ENCODE results near the gene MDP1.
A peak's percentile ranks its signal among the peaks of the same experiment; 100 is the strongest.

The MDP1 gene

DNA sequence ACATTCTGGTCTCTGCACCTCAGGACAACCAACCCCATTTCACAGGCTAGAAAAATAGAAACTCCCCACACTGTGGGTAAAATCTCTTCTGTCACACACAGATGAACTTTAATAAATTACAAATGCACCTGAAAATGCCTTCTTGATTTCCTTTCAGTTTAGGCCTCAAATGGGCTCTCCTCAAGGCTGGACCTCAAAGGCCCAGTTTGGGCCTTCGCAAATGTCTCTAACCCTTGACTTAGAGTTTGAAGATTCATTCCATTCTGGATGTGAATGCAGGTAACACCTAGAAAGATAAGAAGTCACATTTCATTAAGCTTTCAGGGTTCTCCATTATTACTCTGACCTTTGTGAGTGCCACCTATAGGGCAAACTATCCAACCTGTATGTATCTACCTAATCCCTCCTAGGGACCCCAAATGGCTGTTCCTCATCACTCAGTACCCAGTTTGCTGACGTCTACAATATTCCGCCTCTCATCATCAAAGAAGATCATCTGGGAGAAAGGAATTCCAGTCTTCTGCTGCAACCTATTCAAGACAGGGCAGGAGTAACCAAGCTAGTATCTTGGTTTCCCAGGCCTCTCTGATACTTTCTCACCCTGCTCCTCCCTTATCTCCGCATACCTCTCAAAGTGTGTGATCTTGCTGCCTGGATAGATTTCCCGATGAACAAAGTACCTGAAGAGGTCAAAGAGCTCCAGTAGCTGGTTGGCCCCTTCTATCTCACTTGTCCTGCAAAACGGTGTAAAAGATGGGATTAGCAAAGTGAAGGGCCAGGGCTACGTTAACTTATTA, 1.8 kb downstream of the MDP1 start:
- peak overlapping the region; percentile 93 for H3K9ac ChIP-seq (ENCODE audit: insufficient read length, low read depth)
- no peaks in the 10 kb centered on the region for H3K4me1 ChIP-seq (ENCODE audit: insufficient read depth, insufficient read length)
- TF ChIP-seq YY1 (IDR thresholded peaks at IDR 0.05; ENCODE audit: insufficient read depth, insufficient read length) (no peak), ZNF274 (IDR thresholded peaks at IDR 0.05; ENCODE audit: low read depth, low read length) (no peak), SUZ12 (IDR thresholded peaks at IDR 0.05; ENCODE audit: extremely low read depth, insufficient read depth, insufficient read length) (no peak)
- DNase-seq (ENCODE audit: low read depth, low spot score), result no peak
- peaks cover 50% of the 10 kb centered on the region for H3K36me3 ChIP-seq (ENCODE audit: insufficient read depth, insufficient read length, low read length)
- H3K27me3 ChIP-seq (ENCODE audit: insufficient read depth, insufficient read length), result no peaks in the 10 kb centered on the region
- no peaks in the 10 kb centered on the region for H3K9me3 ChIP-seq (ENCODE audit: insufficient read depth, low read length)
- no peak overlapping the region for H3K4me3 ChIP-seq (ENCODE audit: insufficient read length, low read depth)

DNA sequence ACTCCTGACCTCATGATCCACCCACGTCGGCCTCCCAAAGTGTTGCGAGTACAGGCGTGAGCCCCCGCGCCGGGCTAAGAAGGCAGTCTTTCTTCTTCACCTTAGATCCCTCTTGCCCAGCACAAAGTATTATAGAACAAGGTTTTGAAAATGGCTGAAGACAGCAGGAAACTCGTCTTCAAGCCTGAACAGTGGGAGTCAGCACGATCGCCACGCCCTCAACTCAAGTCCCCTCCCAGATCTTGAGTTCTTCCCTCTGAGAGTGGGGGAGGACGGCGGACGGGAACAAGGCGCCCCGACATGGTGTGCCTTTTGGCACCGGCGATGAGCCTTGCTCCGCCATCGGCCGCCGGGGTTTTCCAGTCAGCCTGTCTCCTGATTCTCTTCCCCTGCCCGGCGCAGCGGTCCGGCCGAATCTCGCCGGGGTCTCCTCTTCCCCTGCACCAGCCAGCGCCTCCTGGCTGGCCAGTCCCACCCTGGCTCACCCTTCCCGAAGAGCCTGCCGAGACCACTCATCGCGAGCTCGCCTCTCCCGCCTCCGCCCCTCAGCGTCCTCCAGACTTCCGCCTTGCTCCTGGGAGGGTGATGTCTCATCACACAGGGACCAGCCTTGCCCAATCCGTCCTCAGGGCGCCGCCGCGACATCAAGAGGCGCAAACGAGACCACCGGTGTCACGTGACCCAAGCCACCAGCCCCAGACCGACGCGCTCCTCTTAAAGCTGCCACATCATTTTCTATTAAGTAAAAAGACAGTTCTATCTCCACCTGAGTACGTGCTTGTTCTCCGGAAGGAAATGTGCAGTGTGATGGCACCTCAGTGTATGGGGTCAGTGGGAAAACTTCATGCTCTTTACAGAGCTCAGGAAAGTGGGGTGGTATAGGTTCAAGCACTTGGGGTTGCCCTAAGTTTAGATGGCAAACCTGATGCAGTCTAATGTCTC, 2.7 kb downstream of the MDP1 start, which contains the start of gene CHMP4A:
TSS of gene CHMP4A (minus strand) at position 565 of the 942 bp plus-strand sequence. CDS start at position 516, 49 bp downstream.
- peak within 1 kb of the TSS; percentile 88 for H3K4me3 ChIP-seq (ENCODE audit: insufficient read length, low read depth)
- DNase-seq (ENCODE audit: low read depth, low spot score), result peak; percentile 90
- TF ChIP-seq ZNF274 (IDR thresholded peaks at IDR 0.05; ENCODE audit: low read depth, low read length) (no peak), YY1 (IDR thresholded peaks at IDR 0.05; ENCODE audit: insufficient read depth, insufficient read length) (no peak), SUZ12 (IDR thresholded peaks at IDR 0.05; ENCODE audit: extremely low read depth, insufficient read depth, insufficient read length) (no peak)
- H3K9ac ChIP-seq (ENCODE audit: insufficient read length, low read depth), result peak within 1 kb of the TSS; percentile 93
- H3K36me3 ChIP-seq (ENCODE audit: insufficient read depth, insufficient read length, low read length), result peaks cover 55% of the 10 kb centered on the region
- no peaks in the 10 kb centered on the region for H3K27me3 ChIP-seq (ENCODE audit: insufficient read depth, insufficient read length)
- no peaks in the 10 kb centered on the region for H3K4me1 ChIP-seq (ENCODE audit: insufficient read depth, insufficient read length)
- H3K9me3 ChIP-seq (ENCODE audit: insufficient read depth, low read length), result no peaks in the 10 kb centered on the region

DNA sequence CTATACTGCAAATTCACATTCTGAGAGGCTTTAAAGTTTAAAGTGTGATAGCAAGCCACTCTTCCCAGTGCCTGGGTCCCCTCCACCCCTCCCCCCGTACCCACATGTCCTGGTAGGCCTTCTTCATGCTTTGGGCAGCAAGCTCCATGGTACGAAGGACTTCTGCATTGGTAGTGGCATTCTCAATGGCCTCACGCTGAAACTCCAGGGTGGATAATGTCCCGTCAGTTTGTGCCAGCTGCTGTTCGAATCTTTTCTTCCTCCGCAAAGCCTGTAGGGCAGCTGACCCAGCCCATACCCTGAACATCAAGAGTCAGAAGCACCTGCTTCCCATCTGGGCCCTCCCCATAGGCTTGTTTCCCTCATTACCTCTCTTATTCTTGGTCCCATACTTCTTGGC, 4.6 kb downstream of the MDP1 start:
- Histone ChIP-seq H3K9me3 (ENCODE audit: insufficient read depth, low read length) (no peaks in the 10 kb centered on the region), H3K9ac (ENCODE audit: insufficient read length, low read depth) (no peak overlapping the region), H3K4me3 (ENCODE audit: insufficient read length, low read depth) (no peak overlapping the region), H3K4me1 (ENCODE audit: insufficient read depth, insufficient read length) (peaks cover 2% of the 10 kb centered on the region), H3K36me3 (ENCODE audit: insufficient read depth, insufficient read length, low read length) (peaks cover 63% of the 10 kb centered on the region), H3K27me3 (ENCODE audit: insufficient read depth, insufficient read length) (no peaks in the 10 kb centered on the region)
- DNase-seq (ENCODE audit: low read depth, low spot score), result no peak
- TF ChIP-seq ZNF274 (IDR thresholded peaks at IDR 0.05; ENCODE audit: low read depth, low read length) (no peak), SUZ12 (IDR thresholded peaks at IDR 0.05; ENCODE audit: extremely low read depth, insufficient read depth, insufficient read length) (no peak), YY1 (IDR thresholded peaks at IDR 0.05; ENCODE audit: insufficient read depth, insufficient read length) (no peak)

DNA sequence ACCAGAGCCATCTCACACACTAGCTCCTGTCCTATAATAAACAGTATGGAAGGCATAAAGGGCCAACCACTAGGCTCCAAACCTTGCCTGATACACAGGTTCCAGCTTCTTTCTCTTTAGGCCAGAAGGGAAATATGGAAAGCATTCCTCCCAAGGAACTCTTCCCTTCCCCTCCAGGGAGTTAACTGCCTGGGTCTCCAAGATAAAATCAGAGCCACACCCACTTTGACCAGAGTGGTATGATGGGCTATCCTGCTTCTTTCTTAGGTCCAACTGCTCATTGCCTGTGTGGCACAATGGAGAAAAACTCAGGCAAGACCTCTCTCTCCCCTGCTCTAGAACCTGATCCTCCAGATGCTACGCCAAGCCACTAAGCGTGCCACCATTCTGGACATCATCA, 8.2 kb downstream of the MDP1 start:
- no peaks in the 10 kb centered on the region for H3K27me3 ChIP-seq (ENCODE audit: insufficient read depth, insufficient read length)
- H3K4me1 ChIP-seq (ENCODE audit: insufficient read depth, insufficient read length), result peaks cover 2% of the 10 kb centered on the region
- no peak for DNase-seq (ENCODE audit: low read depth, low spot score)
- no peak overlapping the region for H3K4me3 ChIP-seq (ENCODE audit: insufficient read length, low read depth)
- TF ChIP-seq ZNF274 (IDR thresholded peaks at IDR 0.05; ENCODE audit: low read depth, low read length) (no peak), YY1 (IDR thresholded peaks at IDR 0.05; ENCODE audit: insufficient read depth, insufficient read length) (no peak), SUZ12 (IDR thresholded peaks at IDR 0.05; ENCODE audit: extremely low read depth, insufficient read depth, insufficient read length) (no peak)
- peaks cover 64% of the 10 kb centered on the region for H3K36me3 ChIP-seq (ENCODE audit: insufficient read depth, insufficient read length, low read length)
- no peaks in the 10 kb centered on the region for H3K9me3 ChIP-seq (ENCODE audit: insufficient read depth, low read length)
- H3K9ac ChIP-seq (ENCODE audit: insufficient read length, low read depth), result no peak overlapping the region

DNA sequence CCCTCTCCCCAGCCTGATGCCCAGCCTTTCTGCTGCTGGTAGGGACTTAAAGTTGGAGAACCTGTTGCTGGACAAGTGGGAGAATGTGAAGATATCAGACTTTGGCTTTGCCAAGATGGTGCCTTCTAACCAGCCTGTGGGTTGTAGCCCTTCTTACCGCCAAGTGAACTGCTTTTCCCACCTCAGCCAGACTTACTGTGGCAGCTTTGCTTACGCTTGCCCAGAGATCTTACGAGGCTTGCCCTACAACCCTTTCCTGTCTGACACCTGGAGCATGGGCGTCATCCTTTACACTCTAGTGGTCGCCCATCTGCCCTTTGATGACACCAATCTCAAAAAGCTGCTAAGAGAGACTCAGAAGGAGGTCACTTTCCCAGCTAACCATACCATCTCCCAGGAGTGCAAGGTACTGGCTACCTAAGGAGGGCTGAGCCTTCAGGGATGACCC, 8.7 kb downstream of the MDP1 start:
- no peak for DNase-seq (ENCODE audit: low read depth, low spot score)
- TF ChIP-seq YY1 (IDR thresholded peaks at IDR 0.05; ENCODE audit: insufficient read depth, insufficient read length), result no peak
- TF ChIP-seq SUZ12 (IDR thresholded peaks at IDR 0.05; ENCODE audit: extremely low read depth, insufficient read depth, insufficient read length), result no peak
- no peaks in the 10 kb centered on the region for H3K27me3 ChIP-seq (ENCODE audit: insufficient read depth, insufficient read length)
- no peaks in the 10 kb centered on the region for H3K9me3 ChIP-seq (ENCODE audit: insufficient read depth, low read length)
- H3K36me3 ChIP-seq (ENCODE audit: insufficient read depth, insufficient read length, low read length), result peaks cover 64% of the 10 kb centered on the region
- H3K9ac ChIP-seq (ENCODE audit: insufficient read length, low read depth), result no peak overlapping the region
- no peak overlapping the region for H3K4me3 ChIP-seq (ENCODE audit: insufficient read length, low read depth)
- H3K4me1 ChIP-seq (ENCODE audit: insufficient read depth, insufficient read length), result peaks cover 2% of the 10 kb centered on the region

DNA sequence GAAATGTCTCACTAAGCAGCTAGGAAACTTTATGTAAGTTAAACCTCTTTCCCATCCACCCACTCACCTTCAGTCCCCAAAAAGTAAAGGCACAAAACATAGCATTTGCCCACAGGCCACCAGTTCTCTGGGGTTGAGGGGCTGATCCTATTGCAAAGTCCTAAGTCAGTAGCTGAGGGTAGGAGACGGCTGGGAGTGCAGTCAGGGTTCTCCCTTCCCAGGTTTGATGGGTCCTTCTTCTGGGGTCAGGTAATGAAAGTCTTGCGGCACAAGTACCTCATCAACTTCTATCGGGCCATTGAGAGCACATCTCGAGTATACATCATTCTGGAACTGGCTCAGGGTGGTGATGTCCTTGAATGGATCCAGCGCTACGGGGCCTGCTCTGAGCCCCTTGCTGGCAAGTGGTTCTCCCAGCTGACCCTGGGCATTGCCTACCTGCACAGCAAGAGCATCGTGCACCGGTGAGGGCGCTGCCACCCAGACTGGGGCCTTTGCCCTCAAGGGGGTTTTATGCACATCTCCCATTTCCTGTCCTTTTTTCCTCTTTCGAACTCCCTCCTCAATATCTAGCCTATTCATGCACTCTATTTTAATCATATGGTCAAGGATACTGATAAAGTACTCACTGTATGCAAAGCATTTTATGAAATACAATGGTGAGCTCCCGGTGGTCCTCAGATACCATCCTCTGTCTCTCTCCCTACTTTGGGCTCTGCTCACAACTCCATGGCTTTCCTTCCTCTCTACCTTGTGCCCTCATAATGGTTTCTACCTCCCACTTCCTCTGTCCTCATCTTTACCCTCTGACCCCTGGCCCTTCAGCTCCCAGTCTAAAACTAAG, 9.4 kb downstream of the MDP1 start:
- H3K27me3 ChIP-seq (ENCODE audit: insufficient read depth, insufficient read length), result no peaks in the 10 kb centered on the region
- H3K4me1 ChIP-seq (ENCODE audit: insufficient read depth, insufficient read length), result peaks cover 2% of the 10 kb centered on the region
- no peak for DNase-seq (ENCODE audit: low read depth, low spot score)
- peaks cover 64% of the 10 kb centered on the region for H3K36me3 ChIP-seq (ENCODE audit: insufficient read depth, insufficient read length, low read length)
- H3K4me3 ChIP-seq (ENCODE audit: insufficient read length, low read depth), result no peak overlapping the region
- H3K9me3 ChIP-seq (ENCODE audit: insufficient read depth, low read length), result peaks cover 5% of the 10 kb centered on the region
- TF ChIP-seq YY1 (IDR thresholded peaks at IDR 0.05; ENCODE audit: insufficient read depth, insufficient read length) (no peak), ZNF274 (IDR thresholded peaks at IDR 0.05; ENCODE audit: low read depth, low read length) (no peak), SUZ12 (IDR thresholded peaks at IDR 0.05; ENCODE audit: extremely low read depth, insufficient read depth, insufficient read length) (no peak)
- H3K9ac ChIP-seq (ENCODE audit: insufficient read length, low read depth), result no peak overlapping the region

All from NT2/D1 (cell line).